MM.1S (cell line): ENCODE measurements around the gene BAZ1B.

Experiments
- EZH2 ChIP-seq: fragments of 300-600 bp; sonication (generic); optimal IDR thresholded peaks from 2 replicates; pipeline ENCODE3; 2017; ENCODE audit warnings: low read depth, mild to moderate bottlenecking, antibody characterized with exemption, low read length, mixed read lengths
- TF ChIP-seq, protein P1 (sequence below): fragments of 300-600 bp; sonication (generic); IDR thresholded peaks from 2 replicates; pipeline ENCODE4 v1.5.1; 2016; ENCODE audit warnings: antibody characterized with exemption, low read length, mixed read lengths

DNA sequence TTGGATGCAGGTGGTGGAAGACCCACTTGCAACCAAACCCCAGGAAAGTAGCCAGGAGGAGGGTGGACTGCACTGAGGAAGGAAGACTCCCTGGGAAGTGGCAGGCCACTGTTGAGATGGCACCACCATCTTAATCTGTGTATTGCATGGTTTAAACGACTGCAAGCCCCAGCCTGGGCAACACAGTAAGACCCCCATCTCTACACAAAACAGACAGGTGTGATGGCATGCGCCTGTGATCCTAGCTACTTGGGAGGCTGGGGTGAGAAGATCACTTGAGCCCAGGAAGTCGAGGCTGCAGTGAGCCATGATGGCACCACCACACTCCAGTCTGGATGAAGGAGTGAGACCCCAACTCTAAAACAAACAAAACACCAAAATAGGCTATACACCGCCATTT, 45.0 kb upstream of the BAZ1B start:
- TF ChIP-seq, protein P1, sequence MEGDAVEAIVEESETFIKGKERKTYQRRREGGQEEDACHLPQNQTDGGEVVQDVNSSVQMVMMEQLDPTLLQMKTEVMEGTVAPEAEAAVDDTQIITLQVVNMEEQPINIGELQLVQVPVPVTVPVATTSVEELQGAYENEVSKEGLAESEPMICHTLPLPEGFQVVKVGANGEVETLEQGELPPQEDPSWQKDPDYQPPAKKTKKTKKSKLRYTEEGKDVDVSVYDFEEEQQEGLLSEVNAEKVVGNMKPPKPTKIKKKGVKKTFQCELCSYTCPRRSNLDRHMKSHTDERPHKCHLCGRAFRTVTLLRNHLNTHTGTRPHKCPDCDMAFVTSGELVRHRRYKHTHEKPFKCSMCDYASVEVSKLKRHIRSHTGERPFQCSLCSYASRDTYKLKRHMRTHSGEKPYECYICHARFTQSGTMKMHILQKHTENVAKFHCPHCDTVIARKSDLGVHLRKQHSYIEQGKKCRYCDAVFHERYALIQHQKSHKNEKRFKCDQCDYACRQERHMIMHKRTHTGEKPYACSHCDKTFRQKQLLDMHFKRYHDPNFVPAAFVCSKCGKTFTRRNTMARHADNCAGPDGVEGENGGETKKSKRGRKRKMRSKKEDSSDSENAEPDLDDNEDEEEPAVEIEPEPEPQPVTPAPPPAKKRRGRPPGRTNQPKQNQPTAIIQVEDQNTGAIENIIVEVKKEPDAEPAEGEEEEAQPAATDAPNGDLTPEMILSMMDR: no peak
- no peak for TF ChIP-seq EZH2
